MM.1S (cell line): ENCODE measurements around the gene SENP8.

ENCODE experiments used
- EZH2 ChIP-seq: fragments of 300-600 bp; sonication (generic); optimal IDR thresholded peaks from 2 replicates; pipeline ENCODE3; 2017; ENCODE audit warnings: low read depth, mild to moderate bottlenecking, antibody characterized with exemption, low read length, mixed read lengths
- TF ChIP-seq, protein P1 (sequence below): fragments of 300-600 bp; sonication (generic); IDR thresholded peaks from 2 replicates; pipeline ENCODE4 v1.5.1; 2016; ENCODE audit warnings: antibody characterized with exemption, low read length, mixed read lengths

DNA sequence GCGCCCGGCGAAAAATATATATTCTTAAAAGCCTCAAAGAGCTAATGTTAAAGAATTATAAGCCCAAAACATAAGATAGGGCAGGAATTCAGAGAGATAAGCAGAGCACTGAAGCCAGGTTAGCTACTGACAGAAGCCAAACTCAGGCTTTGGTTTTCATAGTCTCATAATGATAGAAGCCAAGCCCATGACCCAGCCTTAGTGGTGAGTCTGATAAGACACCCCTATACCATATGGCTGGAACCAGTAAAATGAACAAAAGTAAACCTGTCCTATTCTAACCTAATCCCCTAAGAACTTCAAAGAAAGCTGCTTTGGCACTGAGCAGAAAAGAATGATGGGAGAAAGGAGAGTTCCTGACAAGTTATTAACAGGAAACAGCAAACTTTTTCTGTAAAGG lies 26.2 kb upstream of the SENP8 start:
- TF ChIP-seq, protein P1, sequence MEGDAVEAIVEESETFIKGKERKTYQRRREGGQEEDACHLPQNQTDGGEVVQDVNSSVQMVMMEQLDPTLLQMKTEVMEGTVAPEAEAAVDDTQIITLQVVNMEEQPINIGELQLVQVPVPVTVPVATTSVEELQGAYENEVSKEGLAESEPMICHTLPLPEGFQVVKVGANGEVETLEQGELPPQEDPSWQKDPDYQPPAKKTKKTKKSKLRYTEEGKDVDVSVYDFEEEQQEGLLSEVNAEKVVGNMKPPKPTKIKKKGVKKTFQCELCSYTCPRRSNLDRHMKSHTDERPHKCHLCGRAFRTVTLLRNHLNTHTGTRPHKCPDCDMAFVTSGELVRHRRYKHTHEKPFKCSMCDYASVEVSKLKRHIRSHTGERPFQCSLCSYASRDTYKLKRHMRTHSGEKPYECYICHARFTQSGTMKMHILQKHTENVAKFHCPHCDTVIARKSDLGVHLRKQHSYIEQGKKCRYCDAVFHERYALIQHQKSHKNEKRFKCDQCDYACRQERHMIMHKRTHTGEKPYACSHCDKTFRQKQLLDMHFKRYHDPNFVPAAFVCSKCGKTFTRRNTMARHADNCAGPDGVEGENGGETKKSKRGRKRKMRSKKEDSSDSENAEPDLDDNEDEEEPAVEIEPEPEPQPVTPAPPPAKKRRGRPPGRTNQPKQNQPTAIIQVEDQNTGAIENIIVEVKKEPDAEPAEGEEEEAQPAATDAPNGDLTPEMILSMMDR = no peak
- no peak for TF ChIP-seq EZH2
